OCI-LY7 (cell line): ENCODE measurements around the gene MROH7. TPM values are rescaled to one million over a fixed set of nuclear protein-coding genes. Genes with fewer than 3 reads are reported as not detected.
A peak's percentile ranks its signal among the peaks of the same experiment; 100 is the strongest.

Source experiments
- BruUV-seq: library from RNA; stranded (reverse); fragments of 400-500 nt; replicated peaks from 2 replicates; lab custom pipeline; 2021; lab: Mats Ljungman, UMichigan
- CTCF ChIA-PET: fragments of 300-600 bp; sonication (Branson Sonifier 250); formaldehyde crosslinking; loops from one replicate; lab custom pipeline; 2022; ENCODE audit warnings: antibody characterized with exemption; ENCODE audit not compliant: unreplicated experiment; lab: Charles Lee
- POLR2A ChIA-PET: fragments of 300-600 bp; sonication (Branson Sonifier 250); formaldehyde crosslinking; loops from one replicate; lab custom pipeline; 2022; ENCODE audit warnings: antibody characterized with exemption; lab: Charles Lee
- DNase-seq: peaks from one replicate; pipeline ENCODE4 v3.0.0-alpha.2; 2015; ENCODE audit warnings: low spot score
- H2AFZ ChIP-seq: fragments of 200-600 bp; sonication (generic), shearing (Covaris generic); 2 replicates; pipeline ENCODE4 v1.6.1; 2014; ENCODE audit warnings: mild to moderate bottlenecking, antibody characterized with exemption, low read length, moderate library complexity
- H3K27ac ChIP-seq: fragments of 200-600 bp; sonication (generic); 2 replicates; pipeline ENCODE4 v1.5.1; 2014; ENCODE audit warnings: mixed run types, low read depth, mild to moderate bottlenecking, moderate library complexity, low read length, inconsistent platforms; ENCODE audit not compliant: poor library complexity, severe bottlenecking
- H3K36me3 ChIP-seq: fragments of 200-600 bp; sonication (generic); 2 replicates; pipeline ENCODE4 v1.6.1; 2014; ENCODE audit warnings: mild to moderate bottlenecking, antibody characterized with exemption, low read length, moderate library complexity, mixed read lengths; ENCODE audit not compliant: insufficient read depth
- H3K4me1 ChIP-seq: fragments of 200-600 bp; sonication (generic); 2 replicates; pipeline ENCODE4 v1.5.1; 2014; ENCODE audit warnings: mild to moderate bottlenecking, low read length; ENCODE audit not compliant: insufficient read depth, poor library complexity, severe bottlenecking
- H3K4me2 ChIP-seq: fragments of 200-600 bp; sonication (generic); 2 replicates; pipeline ENCODE4 v1.6.1; 2014; ENCODE audit warnings: mild to moderate bottlenecking, low read length
- H3K4me3 ChIP-seq: fragments of 200-600 bp; sonication (generic); 2 replicates; pipeline ENCODE4 v1.5.1; 2014; ENCODE audit warnings: mild to moderate bottlenecking, low read depth, low read length; ENCODE audit not compliant: poor library complexity, severe bottlenecking
- H3K79me2 ChIP-seq: fragments of 200-600 bp; sonication (generic); 2 replicates; pipeline ENCODE4 v1.6.1; 2016; ENCODE audit warnings: low read depth, mild to moderate bottlenecking, low read length, moderate library complexity, mixed read lengths; ENCODE audit not compliant: insufficient read depth
- H3K9me2 ChIP-seq: fragments of 200-600 bp; sonication (generic); 2 replicates; pipeline ENCODE4 v1.6.1; 2016; ENCODE audit warnings: mild to moderate bottlenecking, low read length, mixed read lengths; ENCODE audit not compliant: insufficient read depth
- H3K9me3 ChIP-seq: fragments of 200-600 bp; sonication (generic); 2 replicates; pipeline ENCODE4 v1.6.1; 2014; ENCODE audit warnings: mild to moderate bottlenecking, mixed run types, low read length, mixed read lengths
- H4K20me1 ChIP-seq: fragments of 200-600 bp; sonication (generic); 2 replicates; pipeline ENCODE4 v1.6.1; 2014; ENCODE audit warnings: mild to moderate bottlenecking, antibody characterized with exemption, low read length, moderate library complexity, mixed read lengths; ENCODE audit not compliant: insufficient read depth
- EZH2phosphoT487 ChIP-seq: fragments of 200-600 bp; sonication (generic); IDR thresholded peaks from 2 replicates; pipeline ENCODE4 v1.6.1; 2018; ENCODE audit warnings: low read depth, borderline replicate concordance, mild to moderate bottlenecking, mixed run types, antibody characterized with exemption, low read length, moderate library complexity, mixed read lengths
- intact Hi-C: fragments of 100-400 bp; cut with micrococcal nuclease; formaldehyde crosslinking; loops from one replicate; pipeline ENCODE4 v1.10.0; 2022; ENCODE audit not compliant: unreplicated experiment
- total RNA-seq, 2 experiments: library from RNA; depleted of rRNA in 1 of 2; stranded (reverse); fragments of >200 nt in 1 of 2; shearing (Covaris generic) in 1 of 2; gene quantifications; 2 replicates each; pipeline ENCODE4 v1.2.3, GENCODE V29; 2014 to 2022
- TF ChIP-seq, protein P1 (sequence below): fragments of 200-600 bp; sonication (generic); conservative IDR thresholded peaks from 2 replicates; pipeline ENCODE4 v1.5.1; 2014; ENCODE audit warnings: mild to moderate bottlenecking, antibody characterized with exemption, low read length, moderate library complexity, mixed read lengths

Gene MROH7
- total RNA-seq, 2 experiments from 2014 or later, result not detected

- Histone ChIP-seq H4K20me1 (no peaks in the 10 kb centered on the region), H3K9me3 (no peaks in the 10 kb centered on the region), H3K36me3 (peaks cover 36% of the 10 kb centered on the region), H3K9me2 (no peaks in the 10 kb centered on the region), H3K27ac (no peak within 1 kb of the TSS), H2AFZ (peak within 1 kb of the TSS; percentile 99), H3K4me1 (peaks cover 15% of the 10 kb centered on the region), H3K4me2 (peak within 1 kb of the TSS; percentile 88), H3K79me2 (peaks cover 22% of the 10 kb centered on the region), H3K4me3 (peak within 1 kb of the TSS; percentile 93)
- POLR2A ChIA-PET, result interaction anchor here (0.6 to 1.8 kb wide), 5 partner anchors 10 to 639 kb away, joined by 3 to 7 read pairs (median 5); partner anchors contain the start of gene DHCR24
- intact Hi-C loops, result loop anchor here (2.0 kb wide), 1 partner anchor 49 kb away; the partner anchor contains the start of gene PARS2
- CTCF ChIA-PET, result interaction anchor here (0.9 kb wide), 1 partner anchor 15 kb away, joined by 5 read pairs; no protein-coding TSS in a partner anchor
- no peak for TF ChIP-seq EZH2phosphoT487
- TF ChIP-seq, protein P1, sequence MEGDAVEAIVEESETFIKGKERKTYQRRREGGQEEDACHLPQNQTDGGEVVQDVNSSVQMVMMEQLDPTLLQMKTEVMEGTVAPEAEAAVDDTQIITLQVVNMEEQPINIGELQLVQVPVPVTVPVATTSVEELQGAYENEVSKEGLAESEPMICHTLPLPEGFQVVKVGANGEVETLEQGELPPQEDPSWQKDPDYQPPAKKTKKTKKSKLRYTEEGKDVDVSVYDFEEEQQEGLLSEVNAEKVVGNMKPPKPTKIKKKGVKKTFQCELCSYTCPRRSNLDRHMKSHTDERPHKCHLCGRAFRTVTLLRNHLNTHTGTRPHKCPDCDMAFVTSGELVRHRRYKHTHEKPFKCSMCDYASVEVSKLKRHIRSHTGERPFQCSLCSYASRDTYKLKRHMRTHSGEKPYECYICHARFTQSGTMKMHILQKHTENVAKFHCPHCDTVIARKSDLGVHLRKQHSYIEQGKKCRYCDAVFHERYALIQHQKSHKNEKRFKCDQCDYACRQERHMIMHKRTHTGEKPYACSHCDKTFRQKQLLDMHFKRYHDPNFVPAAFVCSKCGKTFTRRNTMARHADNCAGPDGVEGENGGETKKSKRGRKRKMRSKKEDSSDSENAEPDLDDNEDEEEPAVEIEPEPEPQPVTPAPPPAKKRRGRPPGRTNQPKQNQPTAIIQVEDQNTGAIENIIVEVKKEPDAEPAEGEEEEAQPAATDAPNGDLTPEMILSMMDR, result no peak
- BruUV-seq, result TSS peak; percentile 78
- DNase-seq, result peak; percentile 89
Observed at GRCh38 chr1:54715493-54716298, 74.1 kb downstream of the MROH7 start, which contains the start of gene TTC4. Gene TTC4 (plus strand): TSS chr1:54715861. CDS start chr1:54715909, 48 bp downstream.

- DNase-seq, result no peak
- ChIA-PET CTCF (no interaction called here), POLR2A (interaction anchor here (0.7 to 1.8 kb wide), 3 partner anchors 10 to 121 kb away, joined by 3 to 5 read pairs (median 3); no protein-coding TSS in a partner anchor)
- peak overlapping the region; percentile 99 for H2AFZ ChIP-seq
- peaks cover 43% of the 10 kb centered on the region for H3K36me3 ChIP-seq
- intact Hi-C loops, result no loop called here
- H3K9me2 ChIP-seq, result no peaks in the 10 kb centered on the region
- BruUV-seq, result no TSS peak
- TF ChIP-seq, protein P1, result no peak
- TF ChIP-seq EZH2phosphoT487, result no peak
- H3K4me1 ChIP-seq, result peaks cover 15% of the 10 kb centered on the region
- H3K4me3 ChIP-seq, result peak overlapping the region; percentile 93
- H3K4me2 ChIP-seq, result peak overlapping the region; percentile 88
- no peak overlapping the region for H3K27ac ChIP-seq
- H4K20me1 ChIP-seq, result no peaks in the 10 kb centered on the region
- no peaks in the 10 kb centered on the region for H3K9me3 ChIP-seq
- H3K79me2 ChIP-seq, result peaks cover 22% of the 10 kb centered on the region
Observed at GRCh38 chr1:54716299-54717047, 74.9 kb downstream of the MROH7 start.
